PFSK-1 (cell line): ENCODE measurements around the gene F2RL3.

Source experiments
- FOXP2 ChIP-seq: optimal IDR thresholded peaks from 2 replicates; pipeline ENCODE3; 2011; ENCODE audit warnings: borderline replicate concordance, control low read depth, inconsistent platforms; ENCODE audit not compliant: insufficient read depth; ENCODE audit errors: extremely low read length, extremely low read depth
- POLR2AphosphoS5 ChIP-seq: IDR thresholded peaks from 2 replicates; pipeline ENCODE4 v1.6.1; 2012; ENCODE audit warnings: low read depth, mild to moderate bottlenecking, control low read depth, low read length, moderate library complexity
- REST ChIP-seq, 2 experiments: IDR thresholded peaks; 2 replicates each; pipeline versions ENCODE4 v1.6.1 to v1.8.0; 2011 to 2012; ENCODE audit warnings: low read depth in 2 of 2, low read length in 2 of 2, control low read depth in 1 of 2, inconsistent platforms in 1 of 2, mild to moderate bottlenecking in 1 of 2, moderate library complexity in 1 of 2; ENCODE audit not compliant: insufficient read depth in 1 of 2
- SIN3A ChIP-seq: IDR thresholded peaks from 2 replicates; pipeline ENCODE4 v1.6.1; 2012; ENCODE audit warnings: mild to moderate bottlenecking, low read length, moderate library complexity, borderline replicate concordance; ENCODE audit not compliant: insufficient read depth
- TAF1 ChIP-seq: IDR thresholded peaks from 2 replicates; pipeline ENCODE4 v1.6.1; 2012; ENCODE audit warnings: low read length, control low read depth, borderline replicate concordance; ENCODE audit not compliant: insufficient read depth

Gene F2RL3

GRCh38 chr19:16915734-16916133, 26.9 kb downstream of the F2RL3 start:
- TF ChIP-seq TAF1, result no peak
- no peak for TF ChIP-seq SIN3A

DNA sequence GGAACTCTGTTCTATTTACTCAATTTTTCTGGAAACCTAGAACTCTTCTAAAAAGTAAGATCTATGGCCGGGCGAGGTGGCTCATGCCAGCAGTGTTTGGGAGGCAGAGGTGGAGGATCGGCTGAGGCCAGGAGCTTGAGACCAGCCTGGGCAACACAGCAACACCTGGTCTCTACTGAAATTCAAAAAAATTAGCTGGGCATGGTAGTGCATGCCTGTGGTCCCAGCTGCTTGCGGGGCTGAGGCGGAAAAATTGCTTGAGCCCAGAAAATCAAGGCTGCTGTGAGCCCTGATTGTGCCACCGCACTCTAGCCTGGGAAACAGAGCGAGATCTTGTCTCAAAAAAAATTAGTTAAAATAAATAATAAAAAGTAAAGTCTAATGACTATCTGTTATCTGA, 28.6 kb downstream of the F2RL3 start:
- TF ChIP-seq TAF1 (no peak), FOXP2 (no peak), POLR2AphosphoS5 (no peak), REST (IDR thresholded peaks at IDR 0.05; ENCODE audit: insufficient read depth in 1 of 2, low read depth in 2 of 2, low read length in 2 of 2) (no peak), SIN3A (no peak)

- no peak for TF ChIP-seq REST (IDR thresholded peaks at IDR 0.05; ENCODE audit: insufficient read depth in 1 of 2, low read depth in 2 of 2, low read length in 2 of 2)
- no peak for TF ChIP-seq POLR2AphosphoS5
- TF ChIP-seq TAF1, result no peak
- TF ChIP-seq FOXP2, result no peak
- TF ChIP-seq SIN3A, result no peak
These were observed 30.7 kb downstream of the F2RL3 start for GRCh38 chr19:16919496-16919895.

- TF ChIP-seq TAF1 (no peak), SIN3A (no peak)
These were observed 32.2 kb downstream of the F2RL3 start for GRCh38 chr19:16920816-16921529.

DNA sequence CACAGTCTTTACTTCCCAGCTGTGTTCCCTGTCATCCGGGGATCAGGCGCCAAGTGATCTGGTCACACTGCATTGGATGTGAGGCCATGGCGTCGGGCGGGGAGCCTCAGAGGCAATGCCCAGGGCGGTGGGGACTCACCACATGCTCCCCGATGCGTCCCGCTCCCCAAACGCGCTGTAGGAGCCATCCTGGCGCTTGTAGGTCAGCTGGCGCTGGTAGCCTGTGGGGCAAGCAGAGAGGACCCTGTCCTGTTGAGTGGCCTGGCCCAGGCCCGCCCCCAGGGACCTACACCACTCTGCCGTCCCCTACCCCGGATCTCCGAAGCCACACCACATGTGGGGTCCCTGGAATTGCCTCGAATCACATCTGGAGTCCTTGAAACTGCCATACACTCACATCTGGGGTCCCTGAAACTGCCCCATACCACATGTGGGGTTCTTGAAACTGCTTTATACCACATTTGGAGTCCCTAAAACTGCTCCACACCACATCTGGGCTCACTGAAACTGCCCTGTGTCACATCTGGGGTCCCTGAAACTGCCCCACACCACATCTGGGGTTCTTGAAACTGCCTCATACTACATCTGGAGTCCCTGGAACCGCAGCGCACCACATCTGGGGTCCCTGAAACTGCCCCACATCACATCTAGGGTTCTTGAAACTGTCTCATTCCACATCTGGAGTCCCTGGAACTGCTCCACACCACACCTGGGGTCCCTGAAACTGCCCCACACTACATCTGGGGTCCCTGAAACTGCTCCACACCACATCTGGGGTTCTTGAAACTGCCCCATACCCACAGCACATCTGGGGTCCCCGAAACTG, 33.2 kb downstream of the F2RL3 start:
- TF ChIP-seq SIN3A, result no peak

DNA sequence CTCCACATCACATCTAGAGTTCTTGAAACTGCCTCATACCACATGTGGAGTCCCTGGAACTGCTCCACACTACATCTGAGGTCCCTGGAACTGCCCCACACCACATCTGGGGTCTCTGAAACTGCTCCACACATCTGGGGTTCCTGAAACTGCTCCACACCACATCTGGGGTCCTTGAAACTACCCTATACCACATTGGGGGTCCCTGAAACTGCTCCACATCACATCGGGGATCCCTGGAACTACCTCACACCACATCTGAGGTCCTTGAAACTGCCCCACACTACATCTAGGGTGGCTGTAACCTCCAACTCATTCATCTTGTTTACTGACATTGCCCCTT, 33.8 kb downstream of the F2RL3 start:
- TF ChIP-seq SIN3A (no peak), POLR2AphosphoS5 (no peak), TAF1 (no peak), REST (IDR thresholded peaks at IDR 0.05; ENCODE audit: insufficient read depth in 1 of 2, low read depth in 2 of 2, low read length in 2 of 2) (no peak), FOXP2 (no peak)
